GM18498 (cell line): Measurements from ENCODE around the gene HS2ST1.

Experiments
- ATAC-seq: cut with Tn5 transposase; IDR thresholded peaks from one replicate; pipeline ENCODE4 v1.9.1; 2021; ENCODE audit warnings: mild to moderate bottlenecking, moderate library complexity; ENCODE audit not compliant: unreplicated experiment

HS2ST1 gene

GRCh38 chr1:87155170-87155569 is 240.7 kb downstream of the HS2ST1 start:
- ATAC-seq: no peak

- no peak for ATAC-seq
Observed at GRCh38 chr1:87155648-87156047, 241.2 kb downstream of the HS2ST1 start.

- ATAC-seq: no peak
Observed at GRCh38 chr1:87156124-87156523, 241.7 kb downstream of the HS2ST1 start.

DNA sequence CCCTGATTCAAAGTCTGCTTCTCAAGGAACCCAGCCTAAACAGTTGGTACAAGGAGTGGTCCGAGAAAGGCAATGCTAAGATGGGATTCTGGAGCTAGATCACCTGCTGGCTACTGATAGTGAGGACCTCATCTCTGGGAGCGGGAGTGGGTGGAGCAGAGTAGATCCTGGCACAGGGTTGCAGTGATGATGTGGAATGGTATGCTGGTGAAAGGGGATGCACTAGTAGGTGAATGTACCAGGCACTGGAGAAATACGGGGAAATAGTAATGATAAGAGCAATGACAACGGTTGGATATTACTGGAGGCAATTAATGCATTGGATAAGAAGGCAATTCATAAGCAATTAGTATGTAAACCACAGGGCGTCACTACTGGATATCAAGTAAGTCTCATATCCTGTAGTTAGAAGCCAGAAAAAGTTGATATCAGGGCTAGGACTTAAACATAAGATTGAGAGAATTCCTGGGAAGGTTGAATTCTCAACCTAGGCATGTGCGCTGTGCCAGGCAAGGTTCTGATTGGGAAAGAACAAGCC is 245.0 kb downstream of the HS2ST1 start:
- no peak for ATAC-seq
